Measurements from ENCODE around the gene NTM.

DNA sequence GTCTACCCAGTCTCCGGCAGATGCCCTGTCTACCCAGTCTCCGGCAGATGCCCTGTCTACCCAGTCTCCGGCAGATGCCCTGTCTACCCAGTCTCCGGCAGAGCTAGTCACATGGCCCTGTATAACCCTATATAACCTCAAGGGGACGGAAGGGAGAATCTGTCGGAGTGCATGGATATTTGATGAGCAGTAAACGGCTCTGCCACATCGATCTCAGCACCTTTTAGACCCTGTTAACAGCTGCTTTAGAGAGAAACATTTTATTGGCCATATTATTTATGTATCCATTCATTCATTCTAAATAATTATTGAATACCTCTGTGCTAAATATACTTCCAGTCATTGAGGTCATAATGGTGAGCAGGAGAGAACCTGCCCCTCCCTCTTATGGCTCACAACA is 228.9 kb downstream of the NTM start:
- TF ChIP-seq, protein P1, sequence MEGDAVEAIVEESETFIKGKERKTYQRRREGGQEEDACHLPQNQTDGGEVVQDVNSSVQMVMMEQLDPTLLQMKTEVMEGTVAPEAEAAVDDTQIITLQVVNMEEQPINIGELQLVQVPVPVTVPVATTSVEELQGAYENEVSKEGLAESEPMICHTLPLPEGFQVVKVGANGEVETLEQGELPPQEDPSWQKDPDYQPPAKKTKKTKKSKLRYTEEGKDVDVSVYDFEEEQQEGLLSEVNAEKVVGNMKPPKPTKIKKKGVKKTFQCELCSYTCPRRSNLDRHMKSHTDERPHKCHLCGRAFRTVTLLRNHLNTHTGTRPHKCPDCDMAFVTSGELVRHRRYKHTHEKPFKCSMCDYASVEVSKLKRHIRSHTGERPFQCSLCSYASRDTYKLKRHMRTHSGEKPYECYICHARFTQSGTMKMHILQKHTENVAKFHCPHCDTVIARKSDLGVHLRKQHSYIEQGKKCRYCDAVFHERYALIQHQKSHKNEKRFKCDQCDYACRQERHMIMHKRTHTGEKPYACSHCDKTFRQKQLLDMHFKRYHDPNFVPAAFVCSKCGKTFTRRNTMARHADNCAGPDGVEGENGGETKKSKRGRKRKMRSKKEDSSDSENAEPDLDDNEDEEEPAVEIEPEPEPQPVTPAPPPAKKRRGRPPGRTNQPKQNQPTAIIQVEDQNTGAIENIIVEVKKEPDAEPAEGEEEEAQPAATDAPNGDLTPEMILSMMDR (IDR thresholded peaks at IDR 0.05; ENCODE audit: poor library complexity) = no peak
- TF ChIP-seq EZH2 (IDR thresholded peaks at IDR 0.05; ENCODE audit: borderline replicate concordance) = no peak

Measured in hepatocyte (in vitro differentiated cells).